Neural cell (in vitro differentiated cells): ENCODE measurements around the gene AKR1B15. TPM values are rescaled to one million over a fixed set of nuclear protein-coding genes. Genes with fewer than 3 reads are reported as not detected.
"Not testable (repeated sequence)": the region's sequence is repeated elsewhere in the genome, so short reads cannot be mapped to it uniquely, and the experiment has no call there.

Experiments
- H2AFZ ChIP-seq: fragments of 200-600, 300-800 bp; sonication (generic), shearing (Covaris generic); 2 replicates; pipeline ENCODE4 v1.6.0; 2014; ENCODE audit warnings: low read depth, mild to moderate bottlenecking, antibody characterized with exemption, low read length, moderate library complexity
- H3F3A ChIP-seq: fragments of 200-600 bp; shearing (Covaris generic); 2 replicates; pipeline ENCODE4 v1.6.1; 2016; ENCODE audit warnings: mild to moderate bottlenecking, moderate library complexity, mixed read lengths, antibody characterized with exemption, low read length; ENCODE audit not compliant: insufficient read depth, poor library complexity, severe bottlenecking
- H3K27ac ChIP-seq: fragments of 200-600, 300-800 bp; sonication (generic), shearing (Covaris generic); 2 replicates; pipeline ENCODE4 v1.5.1; 2014; ENCODE audit warnings: mild to moderate bottlenecking, low read length, moderate library complexity
- H3K27me3 ChIP-seq: fragments of 300-800, 200-600 bp; sonication (generic), shearing (Covaris generic); 2 replicates; pipeline ENCODE4 v1.6.0; 2014; ENCODE audit warnings: mild to moderate bottlenecking, low read depth, low read length, moderate library complexity; ENCODE audit not compliant: insufficient read depth
- H3K36me3 ChIP-seq: fragments of 300-800, 200-600 bp; sonication (generic), shearing (Covaris generic); 2 replicates; pipeline ENCODE4 v1.5.1; 2014; ENCODE audit warnings: mild to moderate bottlenecking, antibody characterized with exemption, low read length, moderate library complexity; ENCODE audit not compliant: insufficient read depth
- H3K4me2 ChIP-seq: fragments of 300-800, 200-600 bp; sonication (generic), shearing (Covaris generic); 2 replicates; pipeline ENCODE4 v1.6.0; 2014; ENCODE audit warnings: mild to moderate bottlenecking, low read length
- H3K4me3 ChIP-seq: fragments of 300-800, 200-600 bp; sonication (generic), shearing (Covaris generic); 2 replicates; pipeline ENCODE4 v1.5.1; 2014; ENCODE audit warnings: mild to moderate bottlenecking, low read length, moderate library complexity
- H3K79me2 ChIP-seq: fragments of 200-600 bp; shearing (Covaris generic); replicated peaks from 2 replicates; pipeline ENCODE4 v1.6.0; 2014; ENCODE audit warnings: mild to moderate bottlenecking, low read length, moderate library complexity; ENCODE audit not compliant: insufficient read depth
- H3K9ac ChIP-seq: fragments of 300-800, 200-600 bp; sonication (generic), shearing (Covaris generic); 2 replicates; pipeline ENCODE4 v1.6.1; 2016; ENCODE audit warnings: mild to moderate bottlenecking, low read length, mixed read lengths
- H3K9me2 ChIP-seq: fragments of 200-600 bp; shearing (Covaris generic); 2 replicates; pipeline ENCODE4 v1.6.1; 2016; ENCODE audit warnings: mild to moderate bottlenecking, low read length, mixed read lengths; ENCODE audit not compliant: insufficient read depth
- H3K9me3 ChIP-seq: fragments of 200-600, 300-800 bp; sonication (generic), shearing (Covaris generic); 2 replicates; pipeline ENCODE4 v1.6.1; 2016; ENCODE audit warnings: mild to moderate bottlenecking, mixed run types, low read length, moderate library complexity, mixed read lengths
- H4K20me1 ChIP-seq: fragments of 200-600 bp; shearing (Covaris generic); 2 replicates; pipeline ENCODE4 v1.6.1; 2016; ENCODE audit warnings: mild to moderate bottlenecking, mixed run types; ENCODE audit not compliant: insufficient read depth
- EP300 ChIP-seq: fragments of 450-650 bp; conservative IDR thresholded peaks from 2 replicates; pipeline ENCODE4 v1.6.1; 2014; ENCODE audit warnings: antibody characterized with exemption, mild to moderate bottlenecking, moderate library complexity; ENCODE audit not compliant: poor library complexity, severe bottlenecking
- EZH2 ChIP-seq: fragments of 200-600, 300-800 bp; shearing (Covaris generic), sonication (generic); IDR thresholded peaks from 2 replicates; pipeline ENCODE4 v1.6.1; 2014; ENCODE audit warnings: antibody characterized with exemption, low read length, borderline replicate concordance, mild to moderate bottlenecking; ENCODE audit not compliant: insufficient read depth, poor library complexity, severe bottlenecking
- MXI1 ChIP-seq: fragments of 450-650 bp; conservative IDR thresholded peaks from 2 replicates; pipeline ENCODE4 v1.6.1; 2014; ENCODE audit warnings: antibody characterized with exemption, mild to moderate bottlenecking; ENCODE audit not compliant: poor library complexity, severe bottlenecking
- POLR2AphosphoS5 ChIP-seq: IDR thresholded peaks from 2 replicates; pipeline ENCODE4 v1.6.1; 2012
- RAD21 ChIP-seq: fragments of 450-650 bp; conservative IDR thresholded peaks from 2 replicates; pipeline ENCODE4 v1.6.1; 2014; ENCODE audit warnings: antibody characterized with exemption, mild to moderate bottlenecking, moderate library complexity
- SMC3 ChIP-seq: fragments of 450-650 bp; conservative IDR thresholded peaks from 2 replicates; pipeline ENCODE4 v1.6.1; 2014; ENCODE audit warnings: antibody characterized with exemption, mild to moderate bottlenecking, moderate library complexity; ENCODE audit not compliant: poor library complexity
- TAF1 ChIP-seq: IDR thresholded peaks from 2 replicates; pipeline ENCODE4 v1.6.1; 2012; ENCODE audit warnings: low read depth
- polyA plus RNA-seq: library from polyadenylated mRNA; depleted of rRNA; stranded (reverse); fragments of >200 nt; gene quantifications from 2 replicates; pipeline ENCODE4 v1.2.3, GENCODE V29; 2014
- TF ChIP-seq, protein P1 (sequence below): IDR thresholded peaks from 2 replicates; pipeline ENCODE4 v1.6.1; 2012; ENCODE audit warnings: borderline replicate concordance
- TF ChIP-seq, protein P2 (sequence below): fragments of 450-650 bp; IDR thresholded peaks from 2 replicates; pipeline ENCODE4 v1.5.1; 2014; ENCODE audit warnings: antibody characterized with exemption, mild to moderate bottlenecking, moderate library complexity; ENCODE audit not compliant: poor library complexity, severe bottlenecking

Gene AKR1B15
- polyA plus RNA-seq, 1 donor from 2014 or later, result not detected

DNA sequence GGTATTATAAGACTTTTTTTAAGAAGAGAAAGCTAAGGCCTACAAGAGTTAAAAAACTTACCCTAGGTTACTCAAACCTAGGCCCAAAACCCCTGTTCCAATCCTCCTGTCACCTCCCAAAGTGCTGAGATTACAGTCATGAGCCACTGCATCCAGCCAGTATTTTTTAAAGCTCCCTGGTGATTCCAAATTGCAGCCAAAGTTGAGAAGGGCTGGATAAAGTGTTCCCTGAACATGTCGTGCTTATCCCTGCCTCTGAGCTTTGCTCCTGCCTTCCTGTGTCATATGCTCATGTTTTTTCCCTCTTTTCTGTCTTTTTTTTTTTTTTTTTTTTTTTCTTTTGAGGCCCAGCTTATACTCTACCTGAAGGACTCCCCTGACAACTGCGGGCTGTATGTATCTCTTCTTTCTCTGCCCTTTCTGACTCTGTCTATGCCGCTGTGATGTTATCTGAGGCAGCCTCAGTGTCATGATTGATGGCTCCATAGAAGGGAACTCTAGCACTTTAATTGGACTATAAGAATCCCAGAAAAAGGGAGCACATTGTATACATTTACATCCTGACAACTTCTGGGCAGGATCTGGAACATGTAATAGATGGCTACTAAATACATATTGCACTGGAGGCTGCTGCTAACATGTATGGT, 13.5 kb upstream of the AKR1B15 start:
- no peak for TF ChIP-seq EP300
- TF ChIP-seq POLR2AphosphoS5, result no peak
- TF ChIP-seq EZH2, result no peak
- TF ChIP-seq, protein P1, sequence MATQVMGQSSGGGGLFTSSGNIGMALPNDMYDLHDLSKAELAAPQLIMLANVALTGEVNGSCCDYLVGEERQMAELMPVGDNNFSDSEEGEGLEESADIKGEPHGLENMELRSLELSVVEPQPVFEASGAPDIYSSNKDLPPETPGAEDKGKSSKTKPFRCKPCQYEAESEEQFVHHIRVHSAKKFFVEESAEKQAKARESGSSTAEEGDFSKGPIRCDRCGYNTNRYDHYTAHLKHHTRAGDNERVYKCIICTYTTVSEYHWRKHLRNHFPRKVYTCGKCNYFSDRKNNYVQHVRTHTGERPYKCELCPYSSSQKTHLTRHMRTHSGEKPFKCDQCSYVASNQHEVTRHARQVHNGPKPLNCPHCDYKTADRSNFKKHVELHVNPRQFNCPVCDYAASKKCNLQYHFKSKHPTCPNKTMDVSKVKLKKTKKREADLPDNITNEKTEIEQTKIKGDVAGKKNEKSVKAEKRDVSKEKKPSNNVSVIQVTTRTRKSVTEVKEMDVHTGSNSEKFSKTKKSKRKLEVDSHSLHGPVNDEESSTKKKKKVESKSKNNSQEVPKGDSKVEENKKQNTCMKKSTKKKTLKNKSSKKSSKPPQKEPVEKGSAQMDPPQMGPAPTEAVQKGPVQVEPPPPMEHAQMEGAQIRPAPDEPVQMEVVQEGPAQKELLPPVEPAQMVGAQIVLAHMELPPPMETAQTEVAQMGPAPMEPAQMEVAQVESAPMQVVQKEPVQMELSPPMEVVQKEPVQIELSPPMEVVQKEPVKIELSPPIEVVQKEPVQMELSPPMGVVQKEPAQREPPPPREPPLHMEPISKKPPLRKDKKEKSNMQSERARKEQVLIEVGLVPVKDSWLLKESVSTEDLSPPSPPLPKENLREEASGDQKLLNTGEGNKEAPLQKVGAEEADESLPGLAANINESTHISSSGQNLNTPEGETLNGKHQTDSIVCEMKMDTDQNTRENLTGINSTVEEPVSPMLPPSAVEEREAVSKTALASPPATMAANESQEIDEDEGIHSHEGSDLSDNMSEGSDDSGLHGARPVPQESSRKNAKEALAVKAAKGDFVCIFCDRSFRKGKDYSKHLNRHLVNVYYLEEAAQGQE, result no peak
- TF ChIP-seq TAF1, result no peak
- no peak for TF ChIP-seq SMC3
- no peak for TF ChIP-seq RAD21
- TF ChIP-seq, protein P2, sequence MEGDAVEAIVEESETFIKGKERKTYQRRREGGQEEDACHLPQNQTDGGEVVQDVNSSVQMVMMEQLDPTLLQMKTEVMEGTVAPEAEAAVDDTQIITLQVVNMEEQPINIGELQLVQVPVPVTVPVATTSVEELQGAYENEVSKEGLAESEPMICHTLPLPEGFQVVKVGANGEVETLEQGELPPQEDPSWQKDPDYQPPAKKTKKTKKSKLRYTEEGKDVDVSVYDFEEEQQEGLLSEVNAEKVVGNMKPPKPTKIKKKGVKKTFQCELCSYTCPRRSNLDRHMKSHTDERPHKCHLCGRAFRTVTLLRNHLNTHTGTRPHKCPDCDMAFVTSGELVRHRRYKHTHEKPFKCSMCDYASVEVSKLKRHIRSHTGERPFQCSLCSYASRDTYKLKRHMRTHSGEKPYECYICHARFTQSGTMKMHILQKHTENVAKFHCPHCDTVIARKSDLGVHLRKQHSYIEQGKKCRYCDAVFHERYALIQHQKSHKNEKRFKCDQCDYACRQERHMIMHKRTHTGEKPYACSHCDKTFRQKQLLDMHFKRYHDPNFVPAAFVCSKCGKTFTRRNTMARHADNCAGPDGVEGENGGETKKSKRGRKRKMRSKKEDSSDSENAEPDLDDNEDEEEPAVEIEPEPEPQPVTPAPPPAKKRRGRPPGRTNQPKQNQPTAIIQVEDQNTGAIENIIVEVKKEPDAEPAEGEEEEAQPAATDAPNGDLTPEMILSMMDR, result no peak
- TF ChIP-seq MXI1, result no peak
- Histone ChIP-seq H3K9me2 (no peaks in the 10 kb centered on the region), H3K9ac (no peak overlapping the region), H3K4me2 (no peak overlapping the region), H3K27ac (no peak overlapping the region), H4K20me1 (no peaks in the 10 kb centered on the region), H2AFZ (no peak overlapping the region), H3K9me3 (no peaks in the 10 kb centered on the region), H3F3A (no peaks in the 10 kb centered on the region), H3K36me3 (no peaks in the 10 kb centered on the region), H3K27me3 (no peaks in the 10 kb centered on the region), H3K4me3 (no peak overlapping the region), H3K79me2 (no peaks in the 10 kb centered on the region)

DNA sequence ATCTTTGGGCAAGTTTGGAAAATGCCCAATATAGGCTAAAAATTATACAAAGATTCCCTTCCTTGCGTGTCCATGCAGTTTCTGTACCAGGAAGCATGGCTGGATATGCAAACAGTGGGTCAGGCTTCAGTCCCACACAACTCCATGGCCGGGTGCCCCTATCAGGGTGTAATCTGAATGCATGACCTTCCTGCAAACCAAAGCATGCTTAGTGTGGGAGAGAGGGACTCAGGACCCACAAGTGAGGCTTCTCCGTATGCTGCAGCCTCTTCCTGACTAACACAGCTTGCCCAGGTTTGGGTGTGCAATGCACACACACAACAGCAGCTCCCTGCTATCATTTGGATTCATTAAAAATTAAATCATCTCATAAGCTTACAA, 13.0 kb upstream of the AKR1B15 start:
- Histone ChIP-seq H3K36me3 (no peaks in the 10 kb centered on the region), H3K4me3 (no peak overlapping the region), H3K27ac (no peak overlapping the region), H3K79me2 (no peaks in the 10 kb centered on the region), H3K9me3 (no peaks in the 10 kb centered on the region), H4K20me1 (no peaks in the 10 kb centered on the region), H3K27me3 (no peaks in the 10 kb centered on the region), H2AFZ (no peak overlapping the region), H3K4me2 (no peak overlapping the region), H3K9ac (no peak overlapping the region), H3F3A (no peaks in the 10 kb centered on the region), H3K9me2 (no peaks in the 10 kb centered on the region)
- TF ChIP-seq RAD21 (no peak), SMC3 (no peak), MXI1 (no peak), POLR2AphosphoS5 (no peak)
- TF ChIP-seq, protein P2, result no peak

DNA sequence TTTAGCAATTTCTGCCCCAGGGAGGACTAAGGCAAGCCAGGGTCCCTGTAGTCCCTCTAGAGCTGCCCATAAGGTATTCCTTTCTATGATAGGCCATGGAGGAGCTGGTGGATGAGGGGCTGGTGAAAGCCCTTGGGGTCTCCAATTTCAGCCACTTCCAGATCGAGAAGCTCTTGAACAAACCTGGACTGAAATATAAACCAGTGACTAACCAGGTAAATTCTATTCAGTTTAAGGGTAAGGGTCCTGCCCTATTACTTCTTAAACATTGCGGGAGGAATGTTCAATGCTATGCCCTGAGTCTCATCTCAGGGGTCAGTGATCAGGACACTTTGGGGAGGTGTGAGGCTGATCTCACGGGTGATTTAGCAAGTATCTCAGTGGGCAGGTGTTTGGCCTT, 12.4 kb upstream of the AKR1B15 start:
- not testable (repeated sequence) for H3K36me3 ChIP-seq, H3K9me2 ChIP-seq, H3K27me3 ChIP-seq, H3K9ac ChIP-seq, H3K27ac ChIP-seq, H3K9me3 ChIP-seq, H3F3A ChIP-seq, H2AFZ ChIP-seq, H4K20me1 ChIP-seq, H3K79me2 ChIP-seq, H3K4me2 ChIP-seq, H3K4me3 ChIP-seq

DNA sequence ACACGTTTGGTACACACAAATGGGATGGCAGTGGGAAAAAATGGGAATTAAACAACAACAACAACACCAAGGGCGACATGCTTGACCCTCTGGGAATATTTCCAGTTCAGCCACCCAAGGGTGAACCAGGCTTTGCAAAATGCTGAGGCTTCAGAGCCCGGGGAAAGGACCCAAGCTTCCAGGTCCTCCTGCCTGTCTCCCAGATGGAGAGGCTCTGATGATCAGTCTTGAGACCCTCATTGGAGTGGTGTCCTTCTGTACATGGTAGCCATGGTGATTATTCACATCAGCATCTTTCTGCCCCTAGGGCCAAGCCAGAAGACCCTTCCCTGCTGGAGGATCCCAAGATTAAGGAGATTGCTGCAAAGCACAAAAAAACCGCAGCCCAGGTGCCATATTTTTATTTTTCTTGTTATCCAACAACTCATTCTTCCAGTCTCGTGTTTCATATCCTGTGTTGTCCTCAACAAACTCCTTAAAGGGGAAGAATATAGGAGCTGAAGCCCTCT, 11.6 kb upstream of the AKR1B15 start:
- H3K36me3 ChIP-seq, H3K4me2 ChIP-seq, H4K20me1 ChIP-seq, H3K9me3 ChIP-seq, H3K9ac ChIP-seq, H3K27ac ChIP-seq, H2AFZ ChIP-seq, H3K27me3 ChIP-seq, H3F3A ChIP-seq, H3K79me2 ChIP-seq, H3K4me3 ChIP-seq, H3K9me2 ChIP-seq: not testable (repeated sequence)
